ENCODE measurements around the gene STK32C.

GRCh38 chr10:132324186-132324585, 16.4 kb upstream of the STK32C start:
- TF ChIP-seq POLR2A (IDR thresholded peaks at IDR 0.05) (no peak), POLR2AphosphoS5 (IDR thresholded peaks at IDR 0.05) (no peak), CTCF (IDR thresholded peaks at IDR 0.05) (no peak)

Data from upper lobe of left lung (tissue), 4 donors.